Lower lobe of right lung (tissue), 2 donors: ENCODE data around the gene PTPRD. TPM values are rescaled to one million over a fixed set of nuclear protein-coding genes. Genes with fewer than 3 reads are reported as not detected.

Experiments
- ATAC-seq, 2 donors: fragments of 200-7000 bp; cut with Tn5 transposase; one replicate each; pipeline ENCODE4 v1.9.1; 2020 to 2022; ENCODE audit warnings: mild to moderate bottlenecking in 2 of 2, moderate library complexity in 2 of 2
- DNase-seq: peaks from one replicate; pipeline ENCODE4 v3.0.0-alpha.2; 2020
- H3K27ac ChIP-seq: fragments of 200-600 bp; one replicate; pipeline ENCODE4 v1.8.0; 2022
- H3K27me3 ChIP-seq: fragments of 200-600 bp; one replicate; pipeline ENCODE4 v1.8.0; 2022; ENCODE audit warnings: low read depth
- H3K36me3 ChIP-seq: fragments of 200-600 bp; one replicate; pipeline ENCODE4 v1.8.0; 2022; ENCODE audit warnings: mild to moderate bottlenecking
- H3K4me1 ChIP-seq: fragments of 200-600 bp; one replicate; pipeline ENCODE4 v1.8.0; 2022
- H3K4me3 ChIP-seq: fragments of 200-600 bp; one replicate; pipeline ENCODE4 v1.8.0; 2022; ENCODE audit warnings: mild to moderate bottlenecking
- H3K9me3 ChIP-seq: fragments of 200-600 bp; one replicate; pipeline ENCODE4 v1.8.0; 2022
- intact Hi-C: fragments of 100-400 bp; cut with DNase I; formaldehyde crosslinking; loops from one replicate; pipeline ENCODE4 v1.11.0; 2022
- total RNA-seq: library from RNA; stranded (reverse); fragmentation: NEBNext Ultra II Directional; extraction: Animal tissue kit (Norgen Biotek cat#: 25700); gene quantifications from one replicate; pipeline ENCODE4 v1.2.1, GENCODE V29; 2021
- TF ChIP-seq, protein P1 (sequence below): fragments of 200-600 bp; IDR thresholded peaks from one replicate; pipeline ENCODE4 v1.8.0; 2022; ENCODE audit warnings: antibody characterized with exemption, mild to moderate bottlenecking
- donor health status: DM: no; HTN: yes; CAD: no; lungs with severe emphysema.

Gene PTPRD
- total RNA-seq, 1 donor from 2014 or later, result 17.2 TPM

DNA sequence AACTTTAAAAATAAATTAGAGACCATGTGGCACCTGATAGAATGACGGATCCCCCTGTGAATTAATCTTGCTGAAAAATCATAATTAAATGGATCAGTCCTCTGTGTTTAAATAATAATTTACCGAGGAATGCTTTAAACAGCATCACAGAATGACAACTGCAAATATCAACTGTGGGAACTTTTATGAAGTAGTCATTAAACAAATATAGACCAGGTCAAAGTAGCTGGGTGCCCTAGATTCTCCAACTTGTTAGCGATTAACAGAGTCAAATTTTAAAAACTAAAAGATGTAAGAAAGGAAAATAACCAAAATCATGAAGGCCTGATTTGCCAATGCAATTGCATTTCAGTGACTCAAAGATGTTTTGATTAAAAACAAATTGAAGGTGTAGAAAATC lies 933.4 kb downstream of the PTPRD start:
- H3K4me3 ChIP-seq, result no peak overlapping the region
- H3K27ac ChIP-seq, result no peak overlapping the region
- H3K36me3 ChIP-seq, result no peaks in the 10 kb centered on the region
- intact Hi-C loops, result no loop called here
- ATAC-seq, result no peak
- H3K9me3 ChIP-seq, result no peaks in the 10 kb centered on the region
- no peaks in the 10 kb centered on the region for H3K4me1 ChIP-seq
- no peak for DNase-seq
- TF ChIP-seq, protein P1, sequence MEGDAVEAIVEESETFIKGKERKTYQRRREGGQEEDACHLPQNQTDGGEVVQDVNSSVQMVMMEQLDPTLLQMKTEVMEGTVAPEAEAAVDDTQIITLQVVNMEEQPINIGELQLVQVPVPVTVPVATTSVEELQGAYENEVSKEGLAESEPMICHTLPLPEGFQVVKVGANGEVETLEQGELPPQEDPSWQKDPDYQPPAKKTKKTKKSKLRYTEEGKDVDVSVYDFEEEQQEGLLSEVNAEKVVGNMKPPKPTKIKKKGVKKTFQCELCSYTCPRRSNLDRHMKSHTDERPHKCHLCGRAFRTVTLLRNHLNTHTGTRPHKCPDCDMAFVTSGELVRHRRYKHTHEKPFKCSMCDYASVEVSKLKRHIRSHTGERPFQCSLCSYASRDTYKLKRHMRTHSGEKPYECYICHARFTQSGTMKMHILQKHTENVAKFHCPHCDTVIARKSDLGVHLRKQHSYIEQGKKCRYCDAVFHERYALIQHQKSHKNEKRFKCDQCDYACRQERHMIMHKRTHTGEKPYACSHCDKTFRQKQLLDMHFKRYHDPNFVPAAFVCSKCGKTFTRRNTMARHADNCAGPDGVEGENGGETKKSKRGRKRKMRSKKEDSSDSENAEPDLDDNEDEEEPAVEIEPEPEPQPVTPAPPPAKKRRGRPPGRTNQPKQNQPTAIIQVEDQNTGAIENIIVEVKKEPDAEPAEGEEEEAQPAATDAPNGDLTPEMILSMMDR, result no peak
- no peaks in the 10 kb centered on the region for H3K27me3 ChIP-seq

- H3K4me3 ChIP-seq, result no peak overlapping the region
- DNase-seq (no peak), ATAC-seq (no peak)
- intact Hi-C loops, result no loop called here
- no peak overlapping the region for H3K27ac ChIP-seq
- H3K4me1 ChIP-seq, result no peaks in the 10 kb centered on the region
- H3K9me3 ChIP-seq, result no peaks in the 10 kb centered on the region
- H3K27me3 ChIP-seq, result no peaks in the 10 kb centered on the region
- TF ChIP-seq, protein P1, result no peak
- no peaks in the 10 kb centered on the region for H3K36me3 ChIP-seq
Observed at GRCh38 chr9:9674461-9674860, 938.3 kb downstream of the PTPRD start.

GRCh38 chr9:9670454-9670853 lies 942.3 kb downstream of the PTPRD start:
- H3K9me3 ChIP-seq, result no peaks in the 10 kb centered on the region
- ATAC-seq, result no peak
- intact Hi-C loops, result no loop called here
- no peak overlapping the region for H3K4me3 ChIP-seq
- TF ChIP-seq, protein P1, result no peak
- no peaks in the 10 kb centered on the region for H3K4me1 ChIP-seq
- H3K27ac ChIP-seq, result no peak overlapping the region
- DNase-seq, result no peak
- H3K27me3 ChIP-seq, result no peaks in the 10 kb centered on the region
- no peaks in the 10 kb centered on the region for H3K36me3 ChIP-seq

DNA sequence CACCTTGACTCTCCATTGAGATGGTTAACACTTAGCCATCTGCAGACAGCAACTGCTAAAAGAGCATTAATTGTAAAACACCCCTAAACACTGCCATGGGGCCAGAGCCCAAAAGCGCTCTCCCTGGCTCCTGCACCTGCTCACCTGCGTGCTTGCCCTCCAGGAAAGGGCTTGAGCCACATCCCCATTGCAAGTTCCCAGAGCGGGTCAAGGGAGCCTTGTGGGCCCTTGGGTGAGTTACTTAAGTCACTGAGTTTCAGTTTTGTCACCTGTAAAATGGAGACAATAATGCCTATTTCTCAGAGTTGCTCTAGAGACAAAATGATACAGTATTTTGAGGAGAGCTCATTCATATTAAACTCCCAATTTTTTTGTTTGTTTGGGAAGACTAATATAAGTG lies 967.8 kb downstream of the PTPRD start:
- H3K36me3 ChIP-seq, result no peaks in the 10 kb centered on the region
- no peak overlapping the region for H3K27ac ChIP-seq
- H3K27me3 ChIP-seq, result no peaks in the 10 kb centered on the region
- H3K4me3 ChIP-seq, result no peak overlapping the region
- DNase-seq (no peak), ATAC-seq (no peak)
- TF ChIP-seq, protein P1, result no peak
- H3K9me3 ChIP-seq, result no peaks in the 10 kb centered on the region
- no peaks in the 10 kb centered on the region for H3K4me1 ChIP-seq
- intact Hi-C loops, result no loop called here

DNA sequence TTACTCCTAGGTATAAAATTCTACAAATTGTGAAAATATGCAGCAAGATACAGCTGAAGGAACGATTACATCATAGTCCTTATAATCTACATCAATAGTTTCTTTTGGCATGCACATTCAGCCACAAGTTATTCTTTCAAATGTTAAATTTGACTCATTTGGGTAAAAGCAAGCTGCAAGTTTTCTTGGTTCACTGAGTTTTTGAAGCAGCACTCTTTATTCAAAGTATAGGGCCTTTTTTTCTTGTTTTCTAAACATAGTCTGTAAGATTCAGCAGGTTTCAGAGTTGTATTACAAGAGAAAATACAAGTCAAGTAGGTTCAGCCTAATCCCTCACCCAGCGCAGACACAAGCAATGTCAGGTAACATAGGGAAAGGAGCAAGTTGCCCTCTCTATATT lies 981.5 kb downstream of the PTPRD start:
- Histone ChIP-seq H3K4me1 (no peaks in the 10 kb centered on the region), H3K9me3 (no peaks in the 10 kb centered on the region), H3K27me3 (no peaks in the 10 kb centered on the region), H3K4me3 (no peak overlapping the region), H3K36me3 (no peaks in the 10 kb centered on the region), H3K27ac (no peak overlapping the region)
- ATAC-seq (no peak), DNase-seq (no peak)
- intact Hi-C loops, result no loop called here
- TF ChIP-seq, protein P1, result no peak

DNA sequence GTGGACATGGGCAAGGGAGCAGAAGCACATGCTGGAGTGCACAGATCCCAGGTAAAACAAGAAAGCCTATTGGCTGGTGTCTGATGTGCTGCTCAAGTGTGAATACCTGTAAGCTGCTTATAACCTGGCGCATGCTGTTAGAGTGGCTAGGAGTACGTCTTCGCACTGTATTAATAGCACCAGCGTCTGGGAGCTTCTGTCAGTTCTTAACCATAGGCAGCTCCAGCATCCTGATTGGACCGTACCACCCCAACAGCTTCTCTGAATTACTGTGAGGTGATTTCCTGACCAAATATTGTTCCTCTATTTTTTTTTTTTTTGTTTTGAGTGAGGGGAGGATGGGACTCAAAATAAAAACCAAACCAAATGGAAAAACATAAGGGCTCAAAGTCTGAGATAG lies 987.6 kb downstream of the PTPRD start:
- ATAC-seq (no peak), DNase-seq (no peak)
- Histone ChIP-seq H3K9me3 (no peaks in the 10 kb centered on the region), H3K27ac (no peak overlapping the region), H3K36me3 (no peaks in the 10 kb centered on the region), H3K27me3 (no peaks in the 10 kb centered on the region), H3K4me3 (no peak overlapping the region), H3K4me1 (no peaks in the 10 kb centered on the region)
- TF ChIP-seq, protein P1, result no peak
- intact Hi-C loops, result no loop called here
